G401.6 (cell line): ENCODE results near the gene NEO1.

Source experiments
- FAIRE-seq: peaks from 2 replicates; lab custom pipeline; 2012; peaks lifted over from hg19 to GRCh38; lab: Jason Lieb, UNC

Gene NEO1

GRCh38 chr15:73078722-73079121, 26.5 kb downstream of the NEO1 start:
- no peak for FAIRE-seq

DNA sequence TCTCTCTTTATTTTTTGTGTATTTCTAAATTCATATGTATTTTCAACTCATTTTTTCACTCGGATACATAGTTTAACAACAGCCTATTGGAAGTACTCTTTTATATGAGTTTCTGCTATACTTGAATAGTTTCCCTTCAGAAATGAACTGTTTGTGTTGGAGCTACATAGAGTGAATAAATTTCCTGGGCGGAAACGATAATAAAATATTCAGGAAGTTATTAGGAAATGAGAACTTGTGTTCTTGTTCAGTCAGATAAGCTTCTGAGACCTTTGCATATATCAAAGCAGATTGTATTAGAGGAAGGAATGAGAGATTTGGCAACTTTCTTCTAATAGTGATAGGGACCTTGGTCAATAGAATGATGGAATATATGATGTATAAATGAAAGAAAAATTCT, 27.3 kb downstream of the NEO1 start:
- no peak for FAIRE-seq

DNA sequence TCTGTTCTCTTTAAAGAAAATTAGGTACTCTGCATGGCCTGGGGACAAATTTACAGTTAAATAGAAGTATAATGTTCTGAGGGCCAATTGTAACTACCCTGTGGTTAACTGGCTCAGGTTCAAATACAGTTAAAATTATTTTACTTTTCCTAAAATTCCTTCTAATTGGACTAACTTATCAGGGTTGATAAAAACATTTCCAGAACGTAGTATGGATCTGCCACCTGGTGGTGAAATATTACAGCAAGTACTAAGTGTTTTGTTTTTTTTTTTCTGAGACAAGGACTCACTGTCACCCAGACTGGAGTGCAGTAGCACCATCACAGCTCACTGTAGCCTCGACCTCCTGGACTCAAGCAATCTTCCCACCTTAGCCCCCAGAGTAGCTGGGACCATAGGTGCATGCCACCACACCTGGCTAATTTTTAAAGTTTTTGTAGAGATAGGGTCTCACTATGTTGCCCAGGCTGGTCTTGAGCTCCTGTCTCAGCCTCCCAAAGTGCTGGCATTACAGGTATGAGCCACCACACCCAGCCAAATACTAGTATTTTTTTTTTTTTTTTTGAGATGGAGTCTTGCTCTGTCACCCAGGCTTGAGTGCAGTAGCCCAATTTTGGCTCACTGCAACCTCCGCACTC, 29.2 kb downstream of the NEO1 start:
- FAIRE-seq: peak; percentile 58

DNA sequence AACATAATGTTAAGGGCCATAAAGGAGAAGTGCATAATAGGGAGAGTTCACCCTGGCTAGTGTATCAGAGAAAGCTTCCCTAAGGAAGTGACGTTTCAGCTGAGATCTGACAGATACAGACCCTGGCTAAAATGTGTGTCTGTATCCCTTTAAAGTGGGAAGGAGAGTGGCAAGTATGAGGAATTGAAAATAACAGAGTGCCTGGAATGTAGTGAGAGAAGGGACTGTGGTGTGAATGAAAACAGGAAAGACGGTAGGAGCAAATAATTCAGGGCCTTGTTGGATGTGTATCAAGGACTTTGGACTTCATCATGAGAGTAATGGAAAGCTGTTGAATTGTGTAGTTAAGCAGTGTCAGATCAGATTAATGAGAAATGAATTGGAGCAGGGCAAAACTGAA, 30.5 kb downstream of the NEO1 start:
- no peak for FAIRE-seq

DNA sequence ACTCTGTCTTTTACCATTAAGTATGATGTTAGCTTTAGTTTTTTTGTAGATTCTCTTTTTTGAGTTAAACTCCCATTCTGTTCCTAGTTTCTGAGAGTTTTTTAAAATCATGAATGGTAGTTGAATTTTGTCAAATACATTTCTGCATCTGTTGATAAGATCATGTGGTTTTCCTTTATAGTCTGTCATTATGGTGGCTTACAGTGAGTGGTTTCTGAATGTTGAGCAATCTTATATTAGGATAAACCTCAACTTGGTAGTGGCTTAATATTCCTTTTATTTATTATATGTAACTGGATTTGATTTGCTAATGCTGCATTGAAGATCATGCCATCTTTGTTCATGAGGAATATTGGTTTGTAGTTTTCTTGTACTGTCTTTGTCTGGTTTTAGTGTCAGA, 34.8 kb downstream of the NEO1 start:
- no peak for FAIRE-seq

DNA sequence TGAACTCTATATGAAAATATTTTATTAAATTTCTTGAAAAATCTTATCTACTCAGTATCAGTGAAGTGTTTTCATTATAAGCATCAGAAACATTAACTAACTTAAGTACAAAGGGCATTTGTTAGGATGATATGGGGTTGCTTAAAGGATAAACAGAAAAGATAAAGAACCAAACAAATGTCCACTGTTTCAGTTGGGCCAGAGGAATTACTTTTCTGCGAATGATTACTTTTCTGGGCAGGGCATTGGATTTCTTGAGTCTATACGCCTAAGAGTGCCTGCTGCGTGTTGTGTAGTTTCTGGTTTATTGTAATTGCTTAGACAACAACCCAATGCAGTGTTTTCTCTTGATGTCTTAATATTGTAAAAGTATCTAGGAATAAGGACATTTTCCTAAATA, 52.8 kb downstream of the NEO1 start:
- no peak for FAIRE-seq

- FAIRE-seq: no peak
Measured at GRCh38 chr15:73108676-73109075, 56.4 kb downstream of the NEO1 start.

GRCh38 chr15:73109765-73110164, 57.5 kb downstream of the NEO1 start:
- no peak for FAIRE-seq

GRCh38 chr15:73110201-73110600, 57.9 kb downstream of the NEO1 start:
- FAIRE-seq: no peak

GRCh38 chr15:73114064-73114463, 61.8 kb downstream of the NEO1 start:
- no peak for FAIRE-seq

- FAIRE-seq: peak; percentile 51
Measured at GRCh38 chr15:73116164-73116563, 63.9 kb downstream of the NEO1 start.

- no peak for FAIRE-seq
Measured at GRCh38 chr15:73118055-73118454, 65.8 kb downstream of the NEO1 start.

GRCh38 chr15:73119478-73119877, 67.2 kb downstream of the NEO1 start:
- no peak for FAIRE-seq

- FAIRE-seq: peak; percentile 28
Measured at GRCh38 chr15:73120269-73120668, 68.0 kb downstream of the NEO1 start.

GRCh38 chr15:73125219-73125618, 73.0 kb downstream of the NEO1 start:
- FAIRE-seq: no peak

DNA sequence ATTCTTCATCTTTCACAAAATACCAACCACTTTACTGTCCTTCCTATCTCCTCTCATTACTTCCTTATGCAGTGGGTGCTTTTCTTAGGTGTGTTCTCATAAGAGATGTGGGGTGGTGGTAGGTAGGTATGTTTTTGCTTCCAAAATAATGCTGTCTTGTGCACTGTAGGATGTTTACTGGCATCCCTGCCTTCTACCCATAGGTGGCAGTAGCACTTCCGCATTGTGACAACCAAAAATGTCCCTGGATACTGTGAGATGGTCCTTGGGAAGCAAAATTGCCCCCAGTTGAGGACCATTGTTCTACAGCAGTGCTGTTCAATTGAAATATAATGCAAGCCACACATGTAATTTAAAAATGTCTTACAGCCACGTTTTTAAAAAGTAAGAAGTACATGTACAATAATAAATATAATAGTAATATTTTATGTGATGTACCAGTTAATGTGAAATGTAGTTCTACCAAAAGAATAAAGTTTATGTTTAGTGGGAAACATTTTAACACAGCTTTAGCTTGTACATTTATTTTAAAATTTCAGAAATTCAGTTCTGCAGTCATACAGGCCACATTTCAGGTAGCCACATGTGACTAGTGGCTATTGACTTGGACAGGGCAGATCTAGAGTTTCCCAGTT, 75.2 kb downstream of the NEO1 start:
- no peak for FAIRE-seq

GRCh38 chr15:73130830-73131229, 78.6 kb downstream of the NEO1 start:
- no peak for FAIRE-seq

GRCh38 chr15:73134196-73134595, 81.9 kb downstream of the NEO1 start:
- FAIRE-seq: no peak

- FAIRE-seq: no peak
Measured at GRCh38 chr15:73139041-73139743, 86.9 kb downstream of the NEO1 start.

DNA sequence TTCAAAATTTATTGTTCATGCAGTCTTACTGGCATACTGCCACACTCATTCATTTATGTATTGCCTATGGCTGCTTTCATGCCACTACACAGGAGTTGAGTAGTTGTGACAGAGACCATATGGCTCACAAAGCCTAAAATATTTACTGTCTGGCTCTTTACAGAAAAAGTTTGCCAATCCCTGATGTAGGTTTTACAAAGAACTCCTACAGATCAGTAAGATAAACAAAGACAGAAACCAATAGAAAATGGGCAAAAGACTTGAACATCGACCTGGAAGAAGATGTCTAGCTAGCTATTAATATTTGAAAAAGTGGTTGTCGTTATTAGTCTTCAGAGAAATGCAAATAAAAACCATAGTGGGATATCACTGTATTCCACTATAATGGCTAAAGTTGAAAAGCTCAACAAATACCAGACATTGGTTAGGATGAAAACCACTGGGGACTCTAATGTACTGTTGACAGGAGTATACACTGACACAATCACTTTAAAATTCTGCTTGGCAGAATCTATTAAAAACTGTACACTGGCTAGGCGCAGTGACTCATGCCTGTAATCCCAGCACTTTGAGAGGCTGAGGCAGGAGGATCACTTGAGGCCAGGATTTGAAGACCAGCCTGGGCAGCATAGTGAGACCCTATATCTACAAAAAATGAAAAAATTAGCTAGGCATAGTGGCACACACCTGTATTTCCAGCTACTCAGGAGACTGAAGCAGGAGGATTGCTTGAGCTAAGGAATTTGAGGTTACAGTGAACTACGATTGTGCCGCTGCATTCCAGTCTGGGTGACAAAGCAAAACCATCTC, 87.7 kb downstream of the NEO1 start:
- no peak for FAIRE-seq

- FAIRE-seq: no peak
Measured at GRCh38 chr15:73141216-73141900, 89.1 kb downstream of the NEO1 start.
